ENCODE data around the gene SOCS7. TPM values are rescaled to one million over a fixed set of nuclear protein-coding genes. Genes with fewer than 3 reads are reported as not detected.

Gene SOCS7
- total and polyA plus RNA-seq, 2 donors (not counting 1 experiment from before 2014, with no cell fraction given), result 9.4 to 20.8 TPM

- H3K9ac ChIP-seq (ENCODE audit: low read length), result no peak overlapping the region
- Mint-ChIP-seq H3K4me1 (no peaks in the 10 kb centered on the region), H3K9me3 (ENCODE audit: insufficient read depth) (no peaks in the 10 kb centered on the region), H3K27ac (no peak overlapping the region), H3K4me3 (no peak overlapping the region), H3K27me3 (peaks cover 22% of the 10 kb centered on the region)
- no peak for DNase-seq
- no peaks in the 10 kb centered on the region for H3K36me3 ChIP-seq (replicated peaks in 1 of 2; ENCODE audit: control extremely low read depth in 1 of 2, control insufficient read depth in 1 of 2, extremely low read depth in 1 of 2, insufficient read depth in 2 of 2, low read length in 1 of 2)
- intact Hi-C loops (cut with micrococcal nuclease), result no loop called here
- ATAC-seq (ENCODE audit: low read depth), result no peak
- WGBS (ENCODE audit: insufficient coverage), result 87% methylated on average over 4 of the region's 7 CpGs
- H3K27ac ChIP-seq (ENCODE audit: low read length in 2 of 2), result no peak overlapping the region
- peaks cover 0 to 8% (median 3%) of the 10 kb centered on the region in 4 experiments for H3K27me3 ChIP-seq (replicated peaks in 1 of 4; ENCODE audit: control extremely low read depth in 1 of 4, control insufficient read depth in 3 of 4, insufficient read depth in 4 of 4, low read length in 3 of 4)
- no peak for TF ChIP-seq CTCF (IDR thresholded peaks at IDR 0.05)
- TF ChIP-seq EZH2 (IDR thresholded peaks at IDR 0.05; ENCODE audit: borderline replicate concordance, insufficient read depth, low read depth, low read length, poor library complexity, severe bottlenecking), result no peak
- no peaks in the 10 kb centered on the region for H3K9me3 ChIP-seq (ENCODE audit: control extremely low read depth in 1 of 3, control insufficient read depth in 2 of 3, insufficient read depth in 1 of 3, low read length in 2 of 3)
- H3K4me2 ChIP-seq (replicated peaks; ENCODE audit: low read depth, low read length, poor library complexity, severe bottlenecking), result no peak overlapping the region
- H3K79me2 ChIP-seq (ENCODE audit: control insufficient read depth, insufficient read depth, low read length), result no peaks in the 10 kb centered on the region
- no peaks in the 10 kb centered on the region for H3K4me1 ChIP-seq (ENCODE audit: control insufficient read depth in 2 of 2, insufficient read depth in 2 of 2, low read length in 2 of 2)
- no peak overlapping the region for H2AFZ ChIP-seq (ENCODE audit: insufficient read depth, low read depth, low read length, poor library complexity, severe bottlenecking)
- H4K20me1 ChIP-seq (ENCODE audit: control insufficient read depth, insufficient read depth, low read length, poor library complexity, severe bottlenecking), result no peaks in the 10 kb centered on the region
- H3K4me3 ChIP-seq (ENCODE audit: control extremely low read depth in 1 of 5, extremely low read depth in 1 of 5, insufficient read depth in 1 of 5, low read depth in 2 of 5, low read length in 4 of 5), result no peak overlapping the region
- ChIA-PET POLR2A (no interaction called here), CTCF (interaction anchor here (0.8 to 2.9 kb wide), 3 partner anchors 9 to 82 kb away, joined by 4 to 12 read pairs (median 10); no protein-coding TSS in a partner anchor)
Observed at GRCh38 chr17:38332735-38333134, 18.9 kb upstream of the SOCS7 start.

- Histone ChIP-seq H3K4me1 (ENCODE audit: control insufficient read depth in 2 of 2, insufficient read depth in 2 of 2, low read length in 2 of 2) (no peaks in the 10 kb centered on the region), H3K79me2 (ENCODE audit: control insufficient read depth, insufficient read depth, low read length) (no peaks in the 10 kb centered on the region), H3K9ac (ENCODE audit: low read length) (no peak overlapping the region), H3K27ac (ENCODE audit: low read length in 2 of 2) (no peak overlapping the region), H4K20me1 (ENCODE audit: control insufficient read depth, insufficient read depth, low read length, poor library complexity, severe bottlenecking) (no peaks in the 10 kb centered on the region), H3K27me3 (replicated peaks in 1 of 4; ENCODE audit: control extremely low read depth in 1 of 4, control insufficient read depth in 3 of 4, insufficient read depth in 4 of 4, low read length in 3 of 4) (peaks cover 0 to 8% (median 3%) of the 10 kb centered on the region in 4 experiments), H3K4me3 (ENCODE audit: control extremely low read depth in 1 of 5, extremely low read depth in 1 of 5, insufficient read depth in 1 of 5, low read depth in 2 of 5, low read length in 4 of 5) (no peak overlapping the region), H3K4me2 (replicated peaks; ENCODE audit: low read depth, low read length, poor library complexity, severe bottlenecking) (no peak overlapping the region), H3K9me3 (ENCODE audit: control extremely low read depth in 1 of 3, control insufficient read depth in 2 of 3, insufficient read depth in 1 of 3, low read length in 2 of 3) (no peaks in the 10 kb centered on the region), H2AFZ (ENCODE audit: insufficient read depth, low read depth, low read length, poor library complexity, severe bottlenecking) (no peak overlapping the region), H3K36me3 (replicated peaks in 1 of 2; ENCODE audit: control extremely low read depth in 1 of 2, control insufficient read depth in 1 of 2, extremely low read depth in 1 of 2, insufficient read depth in 2 of 2, low read length in 1 of 2) (no peaks in the 10 kb centered on the region)
- intact Hi-C loops (cut with micrococcal nuclease), result no loop called here
- Mint-ChIP-seq H3K27me3 (peaks cover 22% of the 10 kb centered on the region), H3K4me1 (no peaks in the 10 kb centered on the region), H3K9me3 (ENCODE audit: insufficient read depth) (no peaks in the 10 kb centered on the region), H3K27ac (no peak overlapping the region), H3K4me3 (no peak overlapping the region)
- TF ChIP-seq EZH2 (IDR thresholded peaks at IDR 0.05; ENCODE audit: borderline replicate concordance, insufficient read depth, low read depth, low read length, poor library complexity, severe bottlenecking), result no peak
- TF ChIP-seq CTCF (IDR thresholded peaks at IDR 0.05), result peak; percentile 35
- ATAC-seq (ENCODE audit: low read depth), result no peak
- WGBS (ENCODE audit: insufficient coverage), result 69% methylated on average over 8 of the region's 12 CpGs
- no peak for DNase-seq
- ChIA-PET POLR2A (no interaction called here), CTCF (interaction anchor here (0.8 to 2.9 kb wide), 3 partner anchors 10 to 81 kb away, joined by 4 to 12 read pairs (median 10); no protein-coding TSS in a partner anchor)
Observed at GRCh38 chr17:38333635-38334295, 17.9 kb upstream of the SOCS7 start.
